Measurements from ENCODE around the gene CLK1. TPM values are rescaled to one million over a fixed set of nuclear protein-coding genes. Genes with fewer than 3 reads are reported as not detected.

Gene CLK1
- total and polyA plus RNA-seq, 2 of the 13 experiments (the other 11 are each of a cell fraction or from before 2014, with no cell fraction given) = 66.6 to 101 TPM

GRCh38 chr2:200888704-200889625 is 24.5 kb upstream of the CLK1 start, which contains the start of the genes NIF3L1 and PPIL3 (continued):
- TF ChIP-seq TBX3 (IDR thresholded peaks at IDR 0.05; ENCODE audit: borderline replicate concordance) (no peak), ZNF724P (CRISPR knock-in tag; IDR thresholded peaks at IDR 0.05; ENCODE audit: borderline replicate concordance) (peak; percentile 65; the same call in 1 of the 2 replicates), KDM5A (IDR thresholded peaks at IDR 0.05; ENCODE audit: borderline replicate concordance, low read length) (peak; percentile 97), CEBPB (IDR thresholded peaks at IDR 0.05; ENCODE audit: borderline replicate concordance, low read depth, low read length) (no peak), ZBTB49 (CRISPR knock-in tag; IDR thresholded peaks at IDR 0.05; ENCODE audit: borderline replicate concordance) (no peak), HOXA5 (CRISPR knock-in tag; IDR thresholded peaks at IDR 0.05) (peak; percentile 88), SKI (IDR thresholded peaks at IDR 0.05; ENCODE audit: partially characterized antibody) (no peak), THAP11 (CRISPR knock-in tag; IDR thresholded peaks at IDR 0.05) (peak; percentile 96), SIN3B (IDR thresholded peaks at IDR 0.05; ENCODE audit: low read length) (peak; percentile 95), ARNT (IDR thresholded peaks at IDR 0.05) (no peak), ZNF317 (CRISPR knock-in tag; IDR thresholded peaks at IDR 0.05) (peak; percentile 85; the same call in 1 of the 2 replicates), DBP (CRISPR knock-in tag; IDR thresholded peaks at IDR 0.05; ENCODE audit: not compliant biosample characterization) (peak; percentile 39), KDM4B (CRISPR knock-in tag; IDR thresholded peaks at IDR 0.05) (0 out of 2 replicates have a peak, but pooled peaks have one; percentile 32), ZNF550 (CRISPR knock-in tag; IDR thresholded peaks at IDR 0.05; ENCODE audit: borderline replicate concordance) (no peak)
- TF ChIP-seq, protein P1, sequence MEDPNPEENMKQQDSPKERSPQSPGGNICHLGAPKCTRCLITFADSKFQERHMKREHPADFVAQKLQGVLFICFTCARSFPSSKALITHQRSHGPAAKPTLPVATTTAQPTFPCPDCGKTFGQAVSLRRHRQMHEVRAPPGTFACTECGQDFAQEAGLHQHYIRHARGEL (CRISPR knock-in tag; IDR thresholded peaks at IDR 0.05) = 0 out of 2 replicates have a peak, but pooled peaks have one; percentile 9
- TF ChIP-seq, protein P2, sequence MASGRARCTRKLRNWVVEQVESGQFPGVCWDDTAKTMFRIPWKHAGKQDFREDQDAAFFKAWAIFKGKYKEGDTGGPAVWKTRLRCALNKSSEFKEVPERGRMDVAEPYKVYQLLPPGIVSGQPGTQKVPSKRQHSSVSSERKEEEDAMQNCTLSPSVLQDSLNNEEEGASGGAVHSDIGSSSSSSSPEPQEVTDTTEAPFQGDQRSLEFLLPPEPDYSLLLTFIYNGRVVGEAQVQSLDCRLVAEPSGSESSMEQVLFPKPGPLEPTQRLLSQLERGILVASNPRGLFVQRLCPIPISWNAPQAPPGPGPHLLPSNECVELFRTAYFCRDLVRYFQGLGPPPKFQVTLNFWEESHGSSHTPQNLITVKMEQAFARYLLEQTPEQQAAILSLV (CRISPR knock-in tag; IDR thresholded peaks at IDR 0.05; ENCODE audit: borderline replicate concordance) = peak; percentile 18; the same call in 1 of the 2 replicates
- TF ChIP-seq, protein P3, sequence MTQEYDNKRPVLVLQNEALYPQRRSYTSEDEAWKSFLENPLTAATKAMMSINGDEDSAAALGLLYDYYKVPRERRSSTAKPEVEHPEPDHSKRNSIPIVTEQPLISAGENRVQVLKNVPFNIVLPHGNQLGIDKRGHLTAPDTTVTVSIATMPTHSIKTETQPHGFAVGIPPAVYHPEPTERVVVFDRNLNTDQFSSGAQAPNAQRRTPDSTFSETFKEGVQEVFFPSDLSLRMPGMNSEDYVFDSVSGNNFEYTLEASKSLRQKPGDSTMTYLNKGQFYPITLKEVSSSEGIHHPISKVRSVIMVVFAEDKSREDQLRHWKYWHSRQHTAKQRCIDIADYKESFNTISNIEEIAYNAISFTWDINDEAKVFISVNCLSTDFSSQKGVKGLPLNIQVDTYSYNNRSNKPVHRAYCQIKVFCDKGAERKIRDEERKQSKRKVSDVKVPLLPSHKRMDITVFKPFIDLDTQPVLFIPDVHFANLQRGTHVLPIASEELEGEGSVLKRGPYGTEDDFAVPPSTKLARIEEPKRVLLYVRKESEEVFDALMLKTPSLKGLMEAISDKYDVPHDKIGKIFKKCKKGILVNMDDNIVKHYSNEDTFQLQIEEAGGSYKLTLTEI (CRISPR knock-in tag; conservative IDR thresholded peaks at IDR 0.05) = no peak
